Activated CD4-positive, alpha-beta T cell treated with anti-CD3 and anti-CD28 coated beads, Interleukin-2, Interleukin-6, amounts not matched to agents 100 ng/mL and 50 ng/mL, durations not matched to agents 16 hours and 8 hours (primary cell): ENCODE data around the gene FAM221B.

ENCODE experiments used
- DNase-seq: peaks from one replicate; pipeline ENCODE4 v3.0.0-alpha.2; 2020

FAM221B gene

DNA sequence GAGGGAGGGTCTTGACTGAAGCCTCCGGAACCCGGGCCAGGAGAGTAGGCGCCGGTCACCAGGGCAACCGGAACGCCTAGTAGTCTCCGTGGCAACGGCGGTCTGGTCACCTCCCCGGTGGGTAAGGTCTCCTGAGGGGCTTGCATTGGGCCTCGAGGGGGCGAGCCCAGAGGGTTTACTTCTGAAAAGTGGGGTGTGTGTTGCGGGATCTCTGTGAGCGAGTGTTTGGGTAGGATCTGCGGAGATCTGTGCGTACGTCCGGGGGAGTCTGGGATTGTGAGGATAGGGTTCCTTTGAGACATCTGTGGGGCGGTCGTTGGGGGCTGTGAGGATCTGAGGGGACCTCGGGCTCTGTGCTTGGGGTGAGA, at the start of gene FAM221B:
Gene FAM221B, minus strand, starts transcription at position 17 of the 368 bp plus-strand sequence. CDS start 2,571 bp downstream, outside the sequence.
- DNase-seq: peak; percentile 26

DNA sequence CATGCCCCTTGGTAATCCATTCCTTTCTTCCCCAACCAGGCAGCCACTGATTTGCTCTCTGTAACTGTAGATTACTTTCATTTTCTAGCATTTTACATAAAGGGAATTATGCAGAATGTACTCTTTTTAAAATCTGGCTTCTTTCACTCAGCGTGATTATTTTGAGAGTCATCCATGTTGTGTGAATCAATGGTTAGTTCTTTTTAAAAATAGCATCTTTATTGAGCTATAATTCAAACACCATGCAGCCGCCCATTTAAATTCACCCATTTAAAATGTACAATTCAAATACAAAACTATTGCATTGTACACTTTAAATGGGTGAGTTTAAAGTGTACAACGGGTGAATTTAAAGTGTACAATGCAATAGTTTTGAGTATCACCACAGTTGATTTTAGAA, 44.0 kb upstream of the FAM221B start:
- DNase-seq: no peak

GRCh38 chr9:35871545-35871944, 43.0 kb upstream of the FAM221B start:
- DNase-seq: no peak

DNA sequence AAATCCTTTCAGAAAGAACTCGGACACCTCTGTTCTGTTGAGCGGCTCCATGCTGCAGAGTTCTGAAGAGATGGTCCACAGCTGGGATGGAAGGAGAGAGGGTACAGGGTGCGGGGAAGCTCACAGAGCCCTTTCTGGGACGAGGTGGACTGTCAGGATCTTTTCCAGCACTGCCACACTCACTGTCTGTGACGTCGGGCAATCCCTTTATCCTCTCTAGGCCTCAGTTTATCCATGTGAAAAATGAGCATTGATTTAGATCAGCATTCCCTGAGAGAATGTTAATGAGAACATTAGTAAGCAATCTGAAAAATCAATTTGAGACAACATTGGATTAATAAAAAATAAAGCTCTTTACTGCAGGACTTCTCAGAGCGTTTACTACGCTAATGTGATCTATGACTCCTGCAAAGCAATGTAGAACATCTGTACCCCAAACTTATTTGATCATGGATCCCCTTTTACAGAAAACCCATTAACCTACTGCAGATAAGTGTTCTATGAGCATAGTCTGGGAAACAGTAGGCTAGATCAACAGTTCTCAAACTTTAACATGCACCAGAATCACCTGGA, 41.9 kb upstream of the FAM221B start, which contains the start of gene OR13J1:
Gene OR13J1, minus strand, starts transcription at position 51 of the 573 bp plus-strand sequence. Its CDS starts 0 bp downstream, at position 51.
- DNase-seq: no peak

- no peak for DNase-seq
Observed at GRCh38 chr9:35869621-35870216, 41.2 kb upstream of the FAM221B start.

- DNase-seq: no peak
Observed at GRCh38 chr9:35868933-35869332, 40.4 kb upstream of the FAM221B start.

GRCh38 chr9:35867538-35867937, 39.0 kb upstream of the FAM221B start:
- no peak for DNase-seq

DNA sequence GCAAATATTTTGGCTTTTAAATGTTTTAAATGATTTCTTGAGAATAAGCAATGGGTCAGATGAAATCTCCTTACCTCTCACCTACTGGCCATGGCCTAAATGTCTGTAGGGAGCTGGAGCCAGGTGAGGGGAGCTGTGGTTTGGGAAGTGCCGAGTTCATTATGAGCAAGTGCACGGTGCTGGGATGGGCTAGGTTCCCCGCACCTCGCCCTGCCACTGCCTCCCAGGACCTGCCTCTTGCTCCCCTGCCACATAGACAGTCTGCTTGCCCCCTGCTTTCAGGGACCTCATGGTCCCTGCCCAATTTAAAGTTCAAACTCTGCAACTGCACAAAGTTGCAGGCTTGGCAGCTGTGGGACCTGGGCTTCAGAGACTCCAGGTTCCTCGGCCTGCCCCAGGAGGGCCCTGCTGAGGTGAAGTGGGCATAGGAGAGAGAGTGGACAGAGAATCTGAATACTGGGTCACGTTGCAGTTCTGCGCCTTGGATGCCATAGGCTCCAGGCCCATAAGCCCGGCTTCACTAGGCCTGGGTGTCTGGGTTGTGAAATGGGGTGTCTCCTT, 36.2 kb upstream of the FAM221B start:
- no peak for DNase-seq

DNA sequence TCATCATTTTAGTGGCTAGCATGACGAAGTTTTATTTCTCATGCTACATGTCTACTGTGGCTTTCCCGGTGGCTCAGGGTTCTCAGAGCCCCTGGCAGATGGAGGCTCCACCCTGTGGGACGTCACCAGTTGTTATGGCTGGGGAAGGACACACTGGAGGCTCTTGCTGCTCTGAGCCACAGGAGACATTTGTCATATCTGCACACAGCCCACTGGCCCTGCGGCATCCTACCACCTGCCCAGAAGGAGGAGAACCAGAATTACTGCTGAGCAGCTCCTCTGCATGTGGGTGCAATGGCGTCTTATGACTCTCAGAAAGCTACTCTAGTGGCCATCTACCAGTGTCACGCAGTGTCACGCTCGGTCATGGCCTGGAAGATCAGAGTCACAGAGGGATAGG, 35.1 kb upstream of the FAM221B start:
- no peak for DNase-seq

GRCh38 chr9:35862328-35862727, 33.8 kb upstream of the FAM221B start:
- no peak for DNase-seq

- no peak for DNase-seq
Observed at GRCh38 chr9:35861161-35861897, 32.8 kb upstream of the FAM221B start.

- no peak for DNase-seq
Observed at GRCh38 chr9:35859990-35860339, 31.4 kb upstream of the FAM221B start.

GRCh38 chr9:35859310-35859989, 30.9 kb upstream of the FAM221B start:
- no peak for DNase-seq

GRCh38 chr9:35858458-35858857, 29.9 kb upstream of the FAM221B start:
- no peak for DNase-seq

DNA sequence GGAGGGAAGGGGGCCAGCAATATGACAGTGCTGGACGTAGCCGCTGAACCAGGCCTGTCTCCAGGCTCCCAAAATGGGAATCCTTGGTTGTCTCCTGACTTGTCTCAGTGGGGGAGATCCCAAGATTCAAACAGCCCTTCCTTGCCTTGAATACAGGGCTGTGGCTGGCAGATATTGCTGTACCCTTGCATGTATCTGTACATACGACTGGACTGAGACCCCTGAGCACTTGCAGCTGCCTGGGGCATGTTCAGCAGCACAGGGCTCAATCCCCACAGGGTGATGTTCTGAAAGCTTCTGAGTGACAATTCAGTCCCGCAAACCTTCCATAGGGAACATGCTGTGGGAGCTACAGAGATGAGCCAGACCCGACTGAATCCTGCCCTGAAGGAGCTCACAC, 28.4 kb upstream of the FAM221B start:
- no peak for DNase-seq

DNA sequence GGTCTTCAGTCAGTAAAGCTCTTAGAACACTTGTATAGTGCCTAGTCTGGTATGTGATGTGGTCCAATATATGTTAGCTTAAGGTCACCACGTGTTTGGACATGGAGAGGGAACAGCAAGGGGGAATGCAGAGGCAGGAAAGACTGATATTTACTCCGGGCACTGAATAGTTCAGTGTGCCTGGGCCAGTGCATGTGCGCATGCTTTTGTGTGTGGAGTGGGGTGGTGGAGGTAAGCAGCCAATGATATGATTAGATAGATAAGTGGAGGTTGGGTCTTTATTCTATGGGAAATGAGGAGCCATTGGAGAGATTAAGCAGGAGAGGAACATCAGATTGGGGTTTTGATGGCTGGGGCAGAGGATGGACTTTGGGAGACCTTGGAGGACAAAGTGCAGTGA, 27.7 kb upstream of the FAM221B start:
- DNase-seq: no peak

DNA sequence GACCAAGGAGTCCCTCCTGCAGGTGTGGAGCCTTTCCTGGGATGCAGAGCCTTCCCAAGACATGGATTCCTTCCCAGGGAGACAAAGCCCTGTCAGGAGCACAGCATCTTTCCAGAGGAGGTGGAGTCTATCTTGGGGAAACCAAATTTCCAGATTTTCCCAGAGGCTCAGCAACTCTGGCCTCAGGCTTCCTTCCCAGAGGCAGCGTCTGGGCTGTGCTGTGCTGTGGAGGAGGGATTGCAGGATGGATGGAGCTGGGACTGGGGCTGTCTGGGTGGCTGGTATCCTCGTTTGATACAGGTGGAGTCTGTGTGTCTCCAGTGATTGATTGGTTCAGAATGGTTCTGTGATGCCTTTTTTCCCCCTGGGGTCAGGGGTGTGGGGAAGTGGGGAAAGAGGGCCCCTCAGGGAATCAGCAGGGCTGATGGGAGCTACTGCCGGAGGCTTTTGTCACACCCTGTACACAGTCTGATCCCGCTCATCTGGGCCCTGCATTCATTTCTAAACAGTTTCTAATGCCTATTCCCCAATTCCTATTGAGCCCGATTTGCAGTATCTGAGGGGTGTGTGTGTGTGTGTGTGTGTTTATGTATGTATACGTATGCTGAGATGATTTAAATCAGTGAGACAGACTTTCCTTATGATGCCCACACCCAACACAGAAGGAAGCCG, 25.7 kb upstream of the FAM221B start:
- DNase-seq: no peak

- DNase-seq: no peak
Observed at GRCh38 chr9:35852876-35853865, 24.6 kb upstream of the FAM221B start.

DNA sequence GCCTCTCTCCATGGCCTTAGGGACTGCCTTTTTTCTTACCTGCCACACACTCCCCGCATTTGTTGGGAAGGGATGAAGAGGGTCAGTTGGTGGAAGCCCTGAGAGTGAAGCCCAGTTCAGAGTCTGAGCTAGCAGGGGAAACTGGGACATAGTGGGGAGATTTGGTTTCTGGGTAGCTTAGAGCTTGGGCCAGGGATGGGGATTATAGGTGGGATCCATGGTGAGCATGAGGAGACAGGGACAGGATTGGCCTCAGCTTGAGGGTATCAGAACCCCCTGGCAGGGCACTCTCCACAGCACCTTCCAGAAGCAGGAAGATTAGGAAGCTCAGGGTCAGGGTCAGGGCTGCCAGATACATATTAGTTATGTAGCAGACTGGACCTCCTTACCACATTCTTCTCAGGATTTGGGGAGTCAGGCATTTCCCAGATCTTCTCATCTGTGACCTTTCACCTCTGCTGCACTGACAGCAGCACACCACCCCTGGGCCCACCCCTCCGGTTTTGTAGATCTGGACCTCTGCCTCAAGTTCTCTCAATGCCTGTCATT, 23.8 kb upstream of the FAM221B start:
- DNase-seq: no peak

DNA sequence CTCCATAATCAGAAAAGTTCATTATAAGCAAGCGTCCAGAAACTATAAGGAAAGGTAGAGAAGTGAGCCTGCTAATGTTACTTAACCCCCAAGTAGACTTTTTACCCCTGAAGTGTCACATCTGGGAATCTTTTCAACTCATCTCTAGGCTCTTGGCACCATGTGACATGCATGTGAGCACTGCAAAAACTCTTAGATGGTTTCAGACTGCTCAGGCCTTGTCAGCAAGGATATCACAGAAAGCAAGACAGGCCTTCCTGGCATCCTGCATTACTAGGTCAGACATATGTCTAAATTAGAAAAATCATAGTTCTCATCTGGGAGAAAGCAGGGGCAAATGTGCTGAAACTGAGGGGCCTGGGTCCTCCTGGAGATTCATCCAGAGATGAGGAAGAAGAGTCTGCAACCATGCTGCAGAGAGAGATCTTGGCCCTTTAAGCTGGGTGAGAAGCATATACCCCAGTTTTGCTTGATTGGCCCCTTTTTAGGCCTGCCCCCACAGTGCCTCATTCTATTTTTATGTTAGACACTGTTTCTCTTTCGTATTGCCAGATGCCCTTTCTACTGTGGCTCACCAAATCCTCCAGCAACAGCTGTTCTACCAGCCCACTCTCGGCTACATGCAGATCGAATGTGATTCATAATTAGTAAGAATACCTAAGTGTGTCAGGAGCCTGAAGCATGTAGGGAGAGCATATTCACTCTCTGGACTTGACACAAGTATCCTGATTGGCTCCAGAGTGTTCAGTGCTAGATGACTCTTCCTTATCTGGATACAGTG, 19.4 kb upstream of the FAM221B start:
- peak; percentile 25 for DNase-seq
